ENCODE results near the gene DHRSX. TPM values are rescaled to one million over a fixed set of nuclear protein-coding genes. Genes with fewer than 3 reads are reported as not detected.
"Not testable (repeated sequence)": the region's sequence is repeated elsewhere in the genome, so short reads cannot be mapped to it uniquely, and the experiment has no call there.

Gene DHRSX
- polyA plus RNA-seq, 1 donor from 2014 or later: 15.7 TPM

- H3K4me2 ChIP-seq (ENCODE audit: low read length): no peak overlapping the region
- H4K20me1 ChIP-seq (ENCODE audit: insufficient read depth): no peaks in the 10 kb centered on the region
- H3K27ac ChIP-seq (ENCODE audit: low read length): no peak overlapping the region
- no peaks in the 10 kb centered on the region for H3F3A ChIP-seq (ENCODE audit: insufficient read depth, low read length, poor library complexity, severe bottlenecking)
- no peak overlapping the region for H2AFZ ChIP-seq (ENCODE audit: low read depth, low read length)
- TF ChIP-seq TAF1 (IDR thresholded peaks at IDR 0.05; ENCODE audit: low read depth): no peak
- TF ChIP-seq RAD21 (conservative IDR thresholded peaks at IDR 0.05): no peak
- TF ChIP-seq SMC3 (conservative IDR thresholded peaks at IDR 0.05; ENCODE audit: poor library complexity): no peak
- TF ChIP-seq EP300 (conservative IDR thresholded peaks at IDR 0.05; ENCODE audit: poor library complexity, severe bottlenecking): no peak
- TF ChIP-seq MXI1 (conservative IDR thresholded peaks at IDR 0.05; ENCODE audit: poor library complexity, severe bottlenecking): no peak
- TF ChIP-seq EZH2 (IDR thresholded peaks at IDR 0.05; ENCODE audit: borderline replicate concordance, insufficient read depth, low read length, poor library complexity, severe bottlenecking): no peak
- no peak for TF ChIP-seq REST (IDR thresholded peaks at IDR 0.05; ENCODE audit: borderline replicate concordance)
- TF ChIP-seq POLR2AphosphoS5 (IDR thresholded peaks at IDR 0.05): no peak
- TF ChIP-seq, protein P1, sequence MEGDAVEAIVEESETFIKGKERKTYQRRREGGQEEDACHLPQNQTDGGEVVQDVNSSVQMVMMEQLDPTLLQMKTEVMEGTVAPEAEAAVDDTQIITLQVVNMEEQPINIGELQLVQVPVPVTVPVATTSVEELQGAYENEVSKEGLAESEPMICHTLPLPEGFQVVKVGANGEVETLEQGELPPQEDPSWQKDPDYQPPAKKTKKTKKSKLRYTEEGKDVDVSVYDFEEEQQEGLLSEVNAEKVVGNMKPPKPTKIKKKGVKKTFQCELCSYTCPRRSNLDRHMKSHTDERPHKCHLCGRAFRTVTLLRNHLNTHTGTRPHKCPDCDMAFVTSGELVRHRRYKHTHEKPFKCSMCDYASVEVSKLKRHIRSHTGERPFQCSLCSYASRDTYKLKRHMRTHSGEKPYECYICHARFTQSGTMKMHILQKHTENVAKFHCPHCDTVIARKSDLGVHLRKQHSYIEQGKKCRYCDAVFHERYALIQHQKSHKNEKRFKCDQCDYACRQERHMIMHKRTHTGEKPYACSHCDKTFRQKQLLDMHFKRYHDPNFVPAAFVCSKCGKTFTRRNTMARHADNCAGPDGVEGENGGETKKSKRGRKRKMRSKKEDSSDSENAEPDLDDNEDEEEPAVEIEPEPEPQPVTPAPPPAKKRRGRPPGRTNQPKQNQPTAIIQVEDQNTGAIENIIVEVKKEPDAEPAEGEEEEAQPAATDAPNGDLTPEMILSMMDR (IDR thresholded peaks at IDR 0.05; ENCODE audit: poor library complexity, severe bottlenecking): no peak
- H3K9me3 ChIP-seq (ENCODE audit: low read length): peaks cover 4% of the 10 kb centered on the region
- H3K9me2 ChIP-seq (ENCODE audit: insufficient read depth, low read length): no peaks in the 10 kb centered on the region
- no peak overlapping the region for H3K9ac ChIP-seq (ENCODE audit: low read length)
- no peaks in the 10 kb centered on the region for H3K79me2 ChIP-seq (replicated peaks; ENCODE audit: insufficient read depth, low read length)
- no peaks in the 10 kb centered on the region for H3K27me3 ChIP-seq (ENCODE audit: insufficient read depth, low read depth, low read length)
- no peak overlapping the region for H3K4me3 ChIP-seq (ENCODE audit: low read length)
- no peaks in the 10 kb centered on the region for H3K36me3 ChIP-seq (ENCODE audit: insufficient read depth, low read length)
Observed at GRCh38 chrX:2383144-2383543, 117.6 kb downstream of the DHRSX start.

GRCh38 chrX:2382433-2383048 lies 118.2 kb downstream of the DHRSX start:
- not testable (repeated sequence) for H3K36me3 ChIP-seq (ENCODE audit: insufficient read depth, low read length); H3K9me2 ChIP-seq (ENCODE audit: insufficient read depth, low read length); H3K4me2 ChIP-seq (ENCODE audit: low read length); H3K9ac ChIP-seq (ENCODE audit: low read length); H3K27ac ChIP-seq (ENCODE audit: low read length); H3K27me3 ChIP-seq (ENCODE audit: insufficient read depth, low read depth, low read length); H4K20me1 ChIP-seq (ENCODE audit: insufficient read depth); H2AFZ ChIP-seq (ENCODE audit: low read depth, low read length); H3K79me2 ChIP-seq (replicated peaks; ENCODE audit: insufficient read depth, low read length); H3F3A ChIP-seq (ENCODE audit: insufficient read depth, low read length, poor library complexity, severe bottlenecking); H3K4me3 ChIP-seq (ENCODE audit: low read length); H3K9me3 ChIP-seq (ENCODE audit: low read length)

DNA sequence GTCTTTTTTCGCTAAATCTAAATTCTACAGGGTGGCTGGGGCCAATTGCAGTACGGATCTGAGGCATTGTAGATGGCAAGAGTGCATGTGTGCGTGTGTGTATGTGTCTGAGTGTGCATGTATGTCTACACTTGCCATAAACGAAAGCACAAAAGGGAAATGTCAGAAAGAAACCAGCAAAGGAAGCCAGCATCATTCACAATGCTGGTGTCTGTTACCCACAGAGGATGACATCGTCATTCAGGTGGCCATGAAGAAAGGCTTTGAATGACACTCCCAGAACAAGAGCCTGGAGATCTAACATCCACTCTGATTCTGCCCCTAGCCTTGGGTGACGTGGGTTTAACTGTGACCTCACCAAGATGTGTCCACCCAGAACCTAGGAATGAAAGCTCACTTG lies 124.6 kb downstream of the DHRSX start:
- no peaks in the 10 kb centered on the region for H3K36me3 ChIP-seq (ENCODE audit: insufficient read depth, low read length)
- TF ChIP-seq MXI1 (conservative IDR thresholded peaks at IDR 0.05; ENCODE audit: poor library complexity, severe bottlenecking) (no peak), EP300 (conservative IDR thresholded peaks at IDR 0.05; ENCODE audit: poor library complexity, severe bottlenecking) (no peak), SMC3 (conservative IDR thresholded peaks at IDR 0.05; ENCODE audit: poor library complexity) (no peak), REST (IDR thresholded peaks at IDR 0.05; ENCODE audit: borderline replicate concordance) (no peak), EZH2 (IDR thresholded peaks at IDR 0.05; ENCODE audit: borderline replicate concordance, insufficient read depth, low read length, poor library complexity, severe bottlenecking) (no peak), TAF1 (IDR thresholded peaks at IDR 0.05; ENCODE audit: low read depth) (no peak), POLR2AphosphoS5 (IDR thresholded peaks at IDR 0.05) (no peak)
- TF ChIP-seq, protein P1 (IDR thresholded peaks at IDR 0.05; ENCODE audit: poor library complexity, severe bottlenecking): no peak
- H3K4me3 ChIP-seq (ENCODE audit: low read length): no peak overlapping the region
- no peaks in the 10 kb centered on the region for H4K20me1 ChIP-seq (ENCODE audit: insufficient read depth)
- peaks cover 4% of the 10 kb centered on the region for H3K9me3 ChIP-seq (ENCODE audit: low read length)
- no peak overlapping the region for H3K9ac ChIP-seq (ENCODE audit: low read length)
- no peaks in the 10 kb centered on the region for H3K9me2 ChIP-seq (ENCODE audit: insufficient read depth, low read length)
- no peaks in the 10 kb centered on the region for H3F3A ChIP-seq (ENCODE audit: insufficient read depth, low read length, poor library complexity, severe bottlenecking)
- H3K79me2 ChIP-seq (replicated peaks; ENCODE audit: insufficient read depth, low read length): no peaks in the 10 kb centered on the region
- H3K27me3 ChIP-seq (ENCODE audit: insufficient read depth, low read depth, low read length): no peaks in the 10 kb centered on the region
- H3K27ac ChIP-seq (ENCODE audit: low read length): no peak overlapping the region
- H3K4me2 ChIP-seq (ENCODE audit: low read length): no peak overlapping the region
- H2AFZ ChIP-seq (ENCODE audit: low read depth, low read length): no peak overlapping the region

Data from neural cell (in vitro differentiated cells).